PC-3 (cell line): ENCODE results near the gene ARR3. TPM values are rescaled to one million over a fixed set of nuclear protein-coding genes. Genes with fewer than 3 reads are reported as not detected.
A peak's percentile ranks its signal among the peaks of the same experiment; 100 is the strongest.

ENCODE experiments used
- ATAC-seq: fragments of 200-7000 bp; cut with Tn5 transposase; 2 replicates; pipeline ENCODE4 v1.9.1; 2020; ENCODE audit warnings: mild to moderate bottlenecking, moderate library complexity
- BruUV-seq: library from RNA; stranded (reverse); fragments of 400-500 nt; replicated peaks from 2 replicates; lab custom pipeline; 2021; lab: Mats Ljungman, UMichigan
- CTCF ChIA-PET: fragments of 300-600 bp; sonication (Branson Sonifier 250); formaldehyde crosslinking; loops from one replicate; lab custom pipeline; 2022; ENCODE audit warnings: antibody characterized with exemption; lab: Charles Lee
- POLR2A ChIA-PET: fragments of 300-600 bp; sonication (Branson Sonifier 250); formaldehyde crosslinking; loops from one replicate; lab custom pipeline; 2022; ENCODE audit warnings: antibody characterized with exemption; ENCODE audit not compliant: unreplicated experiment; lab: Charles Lee
- DNase-seq: peaks from one replicate; pipeline ENCODE4 v3.0.0-alpha.2; 2015
- H2AFZ ChIP-seq: fragments of 300-600 bp; sonication (generic); 2 replicates; pipeline ENCODE4 v1.6.0; 2016; ENCODE audit warnings: antibody characterized with exemption, low read length
- H3F3A ChIP-seq: fragments of 300-600 bp; sonication (generic); one replicate; pipeline ENCODE4 v1.6.0; 2017; ENCODE audit warnings: antibody characterized with exemption, low read length, control low read depth, mild to moderate bottlenecking; ENCODE audit not compliant: unreplicated experiment
- H3K27ac ChIP-seq: fragments of 300-600 bp; sonication (generic); 2 replicates; pipeline ENCODE4 v1.5.1; 2016; ENCODE audit warnings: mild to moderate bottlenecking, low read length
- H3K27me3 ChIP-seq: fragments of 300-600 bp; sonication (generic); 2 replicates; pipeline ENCODE4 v1.6.1; 2016; ENCODE audit warnings: low read length, mixed read lengths
- H3K36me3 ChIP-seq: fragments of 300-600 bp; sonication (generic); 2 replicates; pipeline ENCODE4 v1.6.1; 2016; ENCODE audit warnings: low read depth, mixed run types, low read length, mixed read lengths
- H3K4me1 ChIP-seq: fragments of 300-600 bp; sonication (generic); 2 replicates; pipeline ENCODE4 v1.5.1; 2016; ENCODE audit warnings: low read length; ENCODE audit not compliant: insufficient read depth
- H3K4me2 ChIP-seq: fragments of 300-600 bp; sonication (generic); 2 replicates; pipeline ENCODE4 v1.6.0; 2016; ENCODE audit warnings: low read length
- H3K4me3 ChIP-seq: fragments of 300-600 bp; sonication (generic); 2 replicates; pipeline ENCODE4 v1.5.1; 2016; ENCODE audit warnings: mild to moderate bottlenecking, low read length, mixed read lengths
- H3K79me2 ChIP-seq: fragments of 300-600 bp; sonication (generic); 2 replicates; pipeline ENCODE4 v1.6.1; 2017; ENCODE audit warnings: low read length, mixed read lengths
- H3K9ac ChIP-seq: fragments of 300-600 bp; sonication (generic); 2 replicates; pipeline ENCODE4 v1.6.0; 2016; ENCODE audit warnings: mild to moderate bottlenecking, low read length
- H3K9me2 ChIP-seq: fragments of 300-600 bp; sonication (generic); replicated peaks from 2 replicates; pipeline ENCODE4 v1.6.1; 2016; ENCODE audit warnings: mixed run types, low read length, mixed read lengths
- H3K9me3 ChIP-seq: fragments of 300-600 bp; sonication (generic); 2 replicates; pipeline ENCODE4 v1.6.1; 2016; ENCODE audit warnings: low read length, mixed read lengths
- H4K20me1 ChIP-seq: fragments of 300-600 bp; sonication (generic); 2 replicates; pipeline ENCODE4 v1.6.1; 2016; ENCODE audit warnings: low read length, mixed read lengths
- EZH2 ChIP-seq: fragments of 300-600 bp; sonication (generic); IDR thresholded peaks from one replicate; pipeline ENCODE4 v1.6.1; 2017; ENCODE audit warnings: antibody characterized with exemption, mild to moderate bottlenecking, low read length; ENCODE audit not compliant: unreplicated experiment
- EZH2phosphoT487 ChIP-seq: fragments of 300-600 bp; sonication (generic); IDR thresholded peaks from 2 replicates; pipeline ENCODE4 v1.6.1; 2018; ENCODE audit warnings: mild to moderate bottlenecking, antibody characterized with exemption, low read length, borderline replicate concordance
- intact Hi-C: fragments of 100-400 bp; cut with micrococcal nuclease; formaldehyde crosslinking; loops from 2 replicates; pipeline ENCODE4 v1.9.0; 2023
- total RNA-seq: library from RNA; depleted of rRNA; stranded (reverse); fragments of >200 nt; gene quantifications from 2 replicates; pipeline ENCODE4 v1.2.3, GENCODE V29; 2014
- TF ChIP-seq, protein P1 (sequence below): fragments of 300-600 bp; sonication (generic); conservative IDR thresholded peaks from 2 replicates; pipeline ENCODE4 v1.5.1; 2017; ENCODE audit warnings: antibody characterized with exemption, low read depth, mild to moderate bottlenecking, low read length

Gene ARR3
- total RNA-seq, 1 experiment from 2014 or later, result not detected

DNA sequence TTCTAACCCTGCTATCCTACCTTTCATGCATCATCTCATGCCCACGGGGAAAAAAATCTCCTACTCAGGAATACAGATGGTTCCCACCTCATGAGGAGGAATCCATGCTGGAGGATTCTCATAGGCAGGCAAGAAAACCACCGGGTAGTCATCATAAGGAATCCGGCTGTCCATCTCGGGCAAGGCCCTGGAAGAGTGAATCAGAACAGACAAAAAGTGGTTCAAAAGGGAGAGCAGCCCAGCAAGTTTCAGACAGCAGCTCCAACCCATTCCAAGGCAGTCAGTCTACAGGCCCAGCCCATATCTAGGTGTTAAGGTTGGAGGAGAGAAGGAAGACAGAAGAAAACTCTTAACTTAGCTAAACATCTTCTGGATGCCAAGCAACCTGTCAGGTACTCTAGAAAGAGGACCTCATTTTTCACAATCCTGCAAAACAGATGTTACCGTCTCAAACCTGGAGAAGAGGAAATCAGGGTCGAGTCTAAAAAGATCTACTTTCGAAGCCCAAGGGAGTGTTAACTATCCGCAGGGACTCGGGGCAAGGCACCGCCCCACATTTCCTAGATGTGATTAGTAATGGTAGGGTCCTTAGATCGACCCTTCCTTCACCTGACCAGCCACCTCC lies 21.1 kb downstream of the ARR3 start:
- H3K9ac ChIP-seq, result peak overlapping the region; percentile 88
- H3F3A ChIP-seq, result peaks cover 5% of the 10 kb centered on the region
- H3K27ac ChIP-seq, result peak overlapping the region; percentile 7; the same call in 1 of the 2 replicates
- H3K9me3 ChIP-seq, result no peaks in the 10 kb centered on the region
- CTCF ChIA-PET, result interaction anchor here (0.7 to 2.0 kb wide), 2 partner anchors 156 to 188 kb away, joined by 3 to 8 read pairs; partner anchors contain the start of gene IGBP1
- H3K4me1 ChIP-seq, result peaks cover 23% of the 10 kb centered on the region
- H2AFZ ChIP-seq, result peak overlapping the region; percentile 94
- DNase-seq (peak; percentile 14), ATAC-seq (no peak)
- peak overlapping the region; percentile 93 for H3K4me3 ChIP-seq
- peaks cover 9% of the 10 kb centered on the region for H4K20me1 ChIP-seq
- POLR2A ChIA-PET, result interaction anchor here (0.6 kb wide), 1 partner anchor 156 kb away, joined by 3 read pairs; the partner anchor contains the start of gene IGBP1
- H3K27me3 ChIP-seq, result no peaks in the 10 kb centered on the region
- H3K9me2 ChIP-seq, result no peaks in the 10 kb centered on the region
- TF ChIP-seq, protein P1, sequence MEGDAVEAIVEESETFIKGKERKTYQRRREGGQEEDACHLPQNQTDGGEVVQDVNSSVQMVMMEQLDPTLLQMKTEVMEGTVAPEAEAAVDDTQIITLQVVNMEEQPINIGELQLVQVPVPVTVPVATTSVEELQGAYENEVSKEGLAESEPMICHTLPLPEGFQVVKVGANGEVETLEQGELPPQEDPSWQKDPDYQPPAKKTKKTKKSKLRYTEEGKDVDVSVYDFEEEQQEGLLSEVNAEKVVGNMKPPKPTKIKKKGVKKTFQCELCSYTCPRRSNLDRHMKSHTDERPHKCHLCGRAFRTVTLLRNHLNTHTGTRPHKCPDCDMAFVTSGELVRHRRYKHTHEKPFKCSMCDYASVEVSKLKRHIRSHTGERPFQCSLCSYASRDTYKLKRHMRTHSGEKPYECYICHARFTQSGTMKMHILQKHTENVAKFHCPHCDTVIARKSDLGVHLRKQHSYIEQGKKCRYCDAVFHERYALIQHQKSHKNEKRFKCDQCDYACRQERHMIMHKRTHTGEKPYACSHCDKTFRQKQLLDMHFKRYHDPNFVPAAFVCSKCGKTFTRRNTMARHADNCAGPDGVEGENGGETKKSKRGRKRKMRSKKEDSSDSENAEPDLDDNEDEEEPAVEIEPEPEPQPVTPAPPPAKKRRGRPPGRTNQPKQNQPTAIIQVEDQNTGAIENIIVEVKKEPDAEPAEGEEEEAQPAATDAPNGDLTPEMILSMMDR, result no peak
- TF ChIP-seq EZH2phosphoT487 (no peak), EZH2 (no peak)
- peaks cover 10% of the 10 kb centered on the region; the same call in 1 of the 2 replicates for H3K36me3 ChIP-seq
- intact Hi-C loops, result no loop called here
- peak overlapping the region; percentile 94 for H3K4me2 ChIP-seq
- TSS peak; percentile 79 for BruUV-seq
- peaks cover 53% of the 10 kb centered on the region for H3K79me2 ChIP-seq

DNA sequence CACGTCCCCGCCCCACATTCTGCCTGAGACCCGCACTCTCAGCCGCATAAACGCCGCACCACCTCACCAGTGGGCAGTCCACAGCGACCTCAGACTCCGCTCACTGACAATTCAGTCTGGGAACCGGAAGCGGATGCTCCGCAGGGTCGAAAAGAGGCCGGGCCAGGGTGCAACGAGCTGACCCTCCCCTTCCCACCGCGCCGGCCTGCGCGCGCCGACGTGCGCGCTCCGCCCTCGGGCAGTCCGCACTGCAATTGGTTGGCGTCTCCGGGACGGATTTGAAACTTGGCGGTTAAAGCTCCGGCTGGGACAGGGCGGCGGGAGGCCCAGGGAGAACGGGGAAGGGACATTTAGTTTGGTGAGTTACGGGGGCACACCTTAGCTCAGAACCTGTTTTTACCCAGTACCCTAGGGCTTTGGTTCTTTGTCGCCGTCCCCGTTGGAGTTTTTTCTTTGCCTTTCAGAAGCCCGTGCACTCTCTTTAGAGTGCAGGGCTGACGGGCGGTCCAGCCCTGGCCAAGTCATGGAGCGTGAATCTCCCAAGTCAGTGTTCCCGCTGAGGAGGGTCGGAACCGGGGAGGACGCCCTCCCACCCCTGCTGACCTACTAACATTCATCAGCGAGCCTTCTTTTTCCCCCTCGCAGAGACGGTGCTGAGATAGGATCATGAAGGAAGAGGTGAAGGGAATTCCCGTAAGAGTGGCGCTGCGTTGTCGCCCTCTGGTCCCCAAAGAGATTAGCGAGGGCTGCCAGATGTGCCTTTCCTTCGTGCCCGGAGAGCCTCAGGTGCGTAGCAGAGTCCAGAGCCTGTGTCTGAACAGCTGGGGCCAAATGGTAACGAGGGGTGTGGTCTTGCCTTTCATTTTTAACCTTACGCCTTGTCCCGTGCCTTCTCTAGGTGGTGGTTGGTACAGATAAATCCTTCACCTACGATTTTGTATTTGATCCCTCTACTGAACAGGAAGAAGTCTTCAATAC lies 21.9 kb downstream of the ARR3 start, which contains the start of the genes KIF4A and PDZD11:
TSS of gene KIF4A (plus strand) at position 312 of the 978 bp plus-strand sequence. CDS start at position 667, 355 bp downstream.
TSS of gene PDZD11 (minus strand) at position 135 of the 978 bp plus-strand sequence. CDS start 586 bp downstream, outside the sequence.
- Histone ChIP-seq H3K27ac (peak within 1 kb of the TSS; percentile 52), H3K79me2 (peaks cover 61% of the 10 kb centered on the region), H3K36me3 (peaks cover 15% of the 10 kb centered on the region; the same call in 1 of the 2 replicates), H3K27me3 (no peaks in the 10 kb centered on the region), H3K9me2 (no peaks in the 10 kb centered on the region), H4K20me1 (peaks cover 15% of the 10 kb centered on the region), H3K9me3 (no peaks in the 10 kb centered on the region), H3K4me3 (peak within 1 kb of the TSS; percentile 93), H3K4me1 (peaks cover 23% of the 10 kb centered on the region), H3F3A (peaks cover 5% of the 10 kb centered on the region), H3K4me2 (peak within 1 kb of the TSS; percentile 94), H3K9ac (peak within 1 kb of the TSS; percentile 88), H2AFZ (peak within 1 kb of the TSS; percentile 94)
- BruUV-seq, result TSS peak; percentile 73
- ChIA-PET POLR2A (interaction anchor here (0.6 kb wide), 2 partner anchors 157 to 193 kb away, joined by 3 read pairs; partner anchors contain the start of gene IGBP1), CTCF (interaction anchor here (0.7 to 2.0 kb wide), 2 partner anchors 157 to 187 kb away, joined by 3 to 8 read pairs; partner anchors contain the start of gene IGBP1)
- TF ChIP-seq, protein P1, result no peak
- TF ChIP-seq EZH2 (no peak), EZH2phosphoT487 (no peak)
- DNase-seq (peak; percentile 88), ATAC-seq (peak; percentile 93)
- intact Hi-C loops, result loop anchor here (2.0 to 10.0 kb wide), 3 partner anchors 42 to 155 kb away; partner anchors contain the start of gene IGBP1
